HG03432 (cell line): ENCODE results near the gene WWC2.

Experiments used
- ATAC-seq: cut with Tn5 transposase; IDR thresholded peaks from one replicate; pipeline ENCODE4 v1.9.1; 2021; ENCODE audit warnings: mild to moderate bottlenecking, moderate library complexity; ENCODE audit not compliant: unreplicated experiment

The WWC2 gene

GRCh38 chr4:183348706-183349659, 249.9 kb downstream of the WWC2 start:
- ATAC-seq, result no peak

- ATAC-seq, result no peak
Observed at GRCh38 chr4:183349673-183350072, 250.6 kb downstream of the WWC2 start.

GRCh38 chr4:183350317-183351071, 251.4 kb downstream of the WWC2 start:
- ATAC-seq, result no peak

GRCh38 chr4:183352546-183352945, 253.5 kb downstream of the WWC2 start:
- no peak for ATAC-seq

DNA sequence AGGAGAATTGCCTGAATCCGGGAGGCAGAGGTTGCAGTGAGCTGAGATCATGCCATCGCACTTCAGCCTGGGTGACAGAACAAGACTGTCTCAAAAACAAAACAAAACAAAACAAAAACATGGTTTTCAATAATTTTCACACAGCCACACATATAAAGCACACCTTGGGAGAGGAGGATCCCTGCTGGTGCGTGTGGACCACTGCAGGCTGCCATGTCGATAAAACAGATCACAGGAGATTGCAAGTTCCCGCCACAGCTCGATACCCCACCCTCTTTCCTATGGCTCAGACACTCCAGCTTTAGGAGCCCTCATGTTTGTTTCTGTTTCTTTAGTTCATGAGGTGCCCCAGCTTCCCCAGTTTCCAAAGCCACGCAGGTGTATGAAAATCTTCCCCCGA, 254.5 kb downstream of the WWC2 start:
- no peak for ATAC-seq

DNA sequence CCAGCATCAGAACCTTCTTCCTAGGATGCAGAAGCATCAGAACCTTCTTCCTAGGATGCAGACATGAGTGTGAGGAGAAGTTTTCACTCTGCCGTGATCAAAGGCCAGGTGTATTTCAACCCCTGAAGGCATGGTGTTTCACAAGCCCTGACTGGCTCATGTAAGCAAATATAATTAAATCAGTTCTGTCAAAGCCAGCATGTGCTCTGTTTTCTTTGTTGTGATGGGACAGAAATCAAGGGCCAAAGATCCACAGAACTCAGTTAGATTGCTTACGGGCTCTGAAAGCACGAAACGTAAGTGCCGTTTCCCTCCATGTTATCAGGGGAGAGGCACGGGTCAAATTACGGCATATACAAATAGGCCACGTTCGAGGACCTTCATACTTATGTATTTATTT, 255.2 kb downstream of the WWC2 start:
- ATAC-seq, result no peak

GRCh38 chr4:183355405-183355804, 256.3 kb downstream of the WWC2 start:
- ATAC-seq, result no peak

DNA sequence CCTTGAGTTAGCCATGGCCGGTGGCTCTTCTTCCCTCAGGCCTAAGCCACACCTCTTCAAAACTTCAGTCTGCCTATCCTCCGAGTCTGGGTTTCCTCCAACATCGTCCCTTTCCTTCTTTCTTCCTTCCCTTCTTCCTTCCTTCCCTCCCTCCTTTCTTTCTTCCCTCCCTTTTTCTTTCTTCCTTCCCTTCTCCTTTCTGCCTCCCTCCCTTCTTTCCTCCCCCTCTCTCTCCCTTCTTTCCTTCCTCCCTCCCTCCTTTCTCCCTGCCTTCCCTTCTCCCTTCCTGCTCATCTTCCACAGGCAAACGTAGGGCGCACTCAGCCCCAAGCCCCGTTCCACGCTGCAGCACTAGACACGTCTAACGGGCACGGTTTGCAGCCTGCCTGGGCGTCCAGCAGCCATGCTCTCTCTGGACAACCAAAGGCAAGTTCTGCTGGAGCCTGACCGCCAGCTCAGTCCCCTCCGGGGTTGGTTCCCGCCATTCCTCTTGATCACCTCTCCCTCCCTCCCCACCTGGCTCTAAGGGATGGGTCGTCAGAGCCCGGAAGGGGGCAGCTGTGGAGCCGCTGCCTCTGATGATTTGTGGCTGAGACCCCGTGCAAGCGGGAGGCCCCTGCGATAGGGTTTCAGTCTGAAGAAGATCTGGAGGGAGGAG, 257.2 kb downstream of the WWC2 start:
- ATAC-seq, result no peak

- ATAC-seq, result no peak
Observed at GRCh38 chr4:183356931-183357675, 258.0 kb downstream of the WWC2 start.

DNA sequence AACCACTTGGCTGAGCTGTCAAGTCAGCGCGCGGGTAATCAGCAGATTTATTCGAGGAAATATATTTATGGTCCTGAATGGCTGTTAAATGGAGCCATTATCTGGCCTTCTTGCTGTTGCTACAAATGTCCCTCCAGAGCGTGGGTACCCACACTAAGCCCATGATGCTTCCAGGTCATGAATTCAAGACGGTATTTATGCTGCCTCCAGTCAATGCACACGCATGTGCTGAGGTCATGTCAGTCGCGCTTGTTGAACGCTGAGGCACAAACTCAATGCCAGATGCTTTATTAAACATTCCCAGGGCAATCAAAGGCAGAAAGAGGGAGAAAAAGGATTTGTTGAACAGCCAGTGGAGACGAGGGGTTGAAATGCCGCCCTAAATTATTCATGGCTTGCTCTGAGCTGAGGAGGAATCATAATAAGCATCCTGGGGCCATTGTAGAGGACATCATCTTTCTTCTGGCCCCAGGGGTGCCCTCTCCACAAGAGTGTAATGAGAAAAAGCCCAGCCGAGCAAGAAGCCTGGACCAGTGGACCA, 259.2 kb downstream of the WWC2 start:
- no peak for ATAC-seq

GRCh38 chr4:183360161-183360919, 261.3 kb downstream of the WWC2 start:
- no peak for ATAC-seq

DNA sequence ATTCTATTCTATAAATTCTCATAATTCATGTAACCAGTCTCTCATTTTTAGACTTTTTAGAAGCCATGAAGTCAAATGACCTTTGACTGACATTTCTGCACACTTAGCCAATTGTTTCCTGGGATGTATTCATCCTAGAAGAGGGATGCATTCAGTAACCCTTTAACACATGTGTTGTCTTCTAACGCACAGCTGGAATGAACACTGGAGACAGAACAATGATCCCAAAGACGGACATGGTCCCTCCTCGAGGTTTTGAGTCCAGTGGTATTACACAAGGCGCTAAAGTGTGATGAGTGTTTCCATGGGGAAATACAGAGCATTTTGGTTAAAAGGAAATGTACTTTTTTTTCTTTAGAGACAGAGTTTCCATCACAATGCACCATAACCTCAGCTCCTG, 263.0 kb downstream of the WWC2 start:
- no peak for ATAC-seq

DNA sequence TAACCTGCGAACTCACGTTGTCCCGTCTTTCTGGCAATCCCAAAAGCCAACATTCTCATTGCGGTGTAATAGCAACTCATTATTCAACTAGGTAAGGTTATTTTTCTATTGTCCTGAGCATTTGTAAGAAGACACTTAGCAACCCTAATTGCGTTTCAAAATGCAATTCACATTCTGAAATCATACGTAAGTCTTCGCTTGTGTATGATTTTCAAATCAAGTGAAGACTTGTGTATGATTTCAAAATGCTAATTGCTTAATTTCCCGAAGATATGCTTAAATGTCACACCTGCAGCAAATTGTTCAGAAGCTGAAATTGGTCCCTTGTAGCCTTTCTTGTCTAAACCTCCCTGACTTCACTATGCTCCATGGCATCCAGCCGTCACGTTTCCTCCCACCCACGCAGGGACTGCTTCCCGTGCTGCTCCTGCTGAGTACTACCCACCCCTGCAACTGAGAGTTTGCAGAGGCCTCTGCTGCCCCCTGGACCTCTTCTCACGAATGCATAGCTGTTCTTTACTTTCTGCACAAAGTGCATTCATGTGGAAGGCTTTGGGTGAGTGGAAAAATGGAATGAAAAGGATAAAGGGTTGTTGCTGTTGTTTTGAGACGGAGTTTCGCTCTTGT, 264.0 kb downstream of the WWC2 start:
- no peak for ATAC-seq

DNA sequence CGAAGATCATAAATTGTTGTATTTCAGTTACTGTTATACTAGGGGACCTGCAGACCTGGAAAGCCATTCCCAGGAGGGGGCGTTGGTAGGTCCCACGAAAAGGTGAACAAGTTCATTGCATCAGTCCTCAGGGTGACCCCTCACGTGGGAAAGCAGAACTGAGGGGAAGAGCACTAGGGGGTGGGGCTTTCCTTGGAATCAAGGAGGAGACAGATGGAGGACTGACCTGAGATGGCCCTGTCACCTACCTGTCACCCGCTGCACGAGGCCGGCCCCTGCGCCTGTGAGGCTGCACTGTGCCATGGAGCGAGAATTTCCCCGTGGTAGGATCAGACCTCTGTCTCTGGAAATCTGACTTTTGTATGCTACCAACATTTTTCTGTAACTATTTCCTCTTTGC, 265.0 kb downstream of the WWC2 start:
- no peak for ATAC-seq

- no peak for ATAC-seq
Observed at GRCh38 chr4:183366206-183366835, 267.3 kb downstream of the WWC2 start.

GRCh38 chr4:183369073-183369472, 270.0 kb downstream of the WWC2 start:
- no peak for ATAC-seq
